HEK293T (cell line): ENCODE results near the gene CYP27B1.

Experiments used
- CTCF ChIA-PET: fragments of 350-600 bp; formaldehyde crosslinking; extraction: SDS; loops from one replicate; lab custom pipeline; 2021; ENCODE audit warnings: antibody characterized with exemption, inconsistent platforms; lab: Yijun Ruan, JAX
- POLR2A ChIA-PET: fragments of 350-600 bp; formaldehyde crosslinking; extraction: SDS; loops from one replicate; lab custom pipeline; 2020; ENCODE audit warnings: antibody characterized with exemption, inconsistent platforms; lab: Yijun Ruan, JAX
- DNase-seq: peaks from one replicate; pipeline ENCODE4 v3.0.0; 2012; ENCODE audit warnings: mixed read lengths; ENCODE audit errors: extremely low spot score
- ARNT ChIP-seq: fragments of 450-650 bp; IDR thresholded peaks from 2 replicates; pipeline ENCODE4 v1.6.1; 2017; ENCODE audit warnings: mild to moderate bottlenecking
- BHLHE40 ChIP-seq: fragments of 450-650 bp; IDR thresholded peaks from 2 replicates; pipeline ENCODE4 v1.6.1; 2016; ENCODE audit warnings: mild to moderate bottlenecking, moderate library complexity, borderline replicate concordance
- CTBP1 ChIP-seq: fragments of 450-650 bp; IDR thresholded peaks from 2 replicates; pipeline ENCODE4 v1.6.1; 2016; ENCODE audit warnings: borderline replicate concordance
- ELF4 ChIP-seq: fragments of 450-650 bp; IDR thresholded peaks from 2 replicates; pipeline ENCODE4 v1.6.1; 2017; ENCODE audit warnings: antibody characterized with exemption
- FOXA1 ChIP-seq: fragments of 450-650 bp; IDR thresholded peaks from 2 replicates; pipeline ENCODE4 v1.6.1; 2016; ENCODE audit warnings: mild to moderate bottlenecking
- FOXK2 ChIP-seq: fragments of 450-650 bp; IDR thresholded peaks from 2 replicates; pipeline ENCODE4 v1.6.1; 2016; ENCODE audit warnings: mild to moderate bottlenecking
- FOXM1 ChIP-seq: fragments of 450-650 bp; IDR thresholded peaks from 2 replicates; pipeline ENCODE4 v1.6.1; 2017; ENCODE audit warnings: mild to moderate bottlenecking, borderline replicate concordance
- HDGF ChIP-seq: fragments of 450-650 bp; IDR thresholded peaks from 2 replicates; pipeline ENCODE4 v1.6.1; 2017; ENCODE audit warnings: antibody characterized with exemption, borderline replicate concordance
- L3MBTL2 ChIP-seq: fragments of 450-650 bp; conservative IDR thresholded peaks from 2 replicates; pipeline ENCODE4 v1.6.1; 2016; ENCODE audit warnings: mild to moderate bottlenecking
- LEF1 ChIP-seq: fragments of 450-650 bp; IDR thresholded peaks from 2 replicates; pipeline ENCODE4 v1.6.1; 2017; ENCODE audit warnings: mild to moderate bottlenecking, borderline replicate concordance
- NFRKB ChIP-seq: fragments of 450-650 bp; IDR thresholded peaks from 2 replicates; pipeline ENCODE4 v1.6.1; 2016; ENCODE audit warnings: mild to moderate bottlenecking, moderate library complexity
- SP1 ChIP-seq: fragments of 450-650 bp; IDR thresholded peaks from 2 replicates; pipeline ENCODE4 v1.6.1; 2017
- SUZ12 ChIP-seq: fragments of 450-650 bp; IDR thresholded peaks from 2 replicates; pipeline ENCODE4 v1.6.1; 2016; ENCODE audit warnings: mild to moderate bottlenecking
- TARDBP ChIP-seq: fragments of 450-650 bp; IDR thresholded peaks from 2 replicates; pipeline ENCODE4 v1.6.1; 2016
- ZNF384 ChIP-seq: fragments of 450-650 bp; IDR thresholded peaks from 2 replicates; pipeline ENCODE4 v1.6.1; 2016
- TF ChIP-seq, protein P1 (sequence below): fragments of 450-650 bp; IDR thresholded peaks from 2 replicates; pipeline ENCODE4 v1.6.1; 2016

CYP27B1 gene

GRCh38 chr12:57766464-57767304, at the start of gene CYP27B1:
TSS of gene CYP27B1 (minus strand) at chr12:57767078. CDS start at chr12:57767041, 37 bp downstream.
- TF ChIP-seq BHLHE40: no peak
- TF ChIP-seq ELF4: no peak
- TF ChIP-seq TARDBP: no peak
- TF ChIP-seq FOXM1: no peak
- TF ChIP-seq ARNT: no peak
- TF ChIP-seq NFRKB: no peak
- DNase-seq: no peak
- CTCF ChIA-PET: interaction anchor here (2.4 to 2.7 kb wide), 2 partner anchors 7 to 10 kb away, joined by 8 to 17 read pairs; no protein-coding TSS in a partner anchor
- POLR2A ChIA-PET: interaction anchor here (0.6 to 2.7 kb wide), 6 partner anchors 8 to 593 kb away, joined by 4 to 8 read pairs (median 6); partner anchors contain the start of genes CDK4 and TSPAN31

- no peak for DNase-seq
- ChIA-PET CTCF (interaction anchor here (0.7 kb wide), 1 partner anchor 14 kb away, joined by 3 read pairs; no protein-coding TSS in a partner anchor), POLR2A (no interaction called here)
- TF ChIP-seq BHLHE40 (no peak), LEF1 (no peak), SUZ12 (no peak), ARNT (no peak), L3MBTL2 (no peak)
These were observed 49.4 kb upstream of the CYP27B1 start for GRCh38 chr12:57816001-57816854.

DNA sequence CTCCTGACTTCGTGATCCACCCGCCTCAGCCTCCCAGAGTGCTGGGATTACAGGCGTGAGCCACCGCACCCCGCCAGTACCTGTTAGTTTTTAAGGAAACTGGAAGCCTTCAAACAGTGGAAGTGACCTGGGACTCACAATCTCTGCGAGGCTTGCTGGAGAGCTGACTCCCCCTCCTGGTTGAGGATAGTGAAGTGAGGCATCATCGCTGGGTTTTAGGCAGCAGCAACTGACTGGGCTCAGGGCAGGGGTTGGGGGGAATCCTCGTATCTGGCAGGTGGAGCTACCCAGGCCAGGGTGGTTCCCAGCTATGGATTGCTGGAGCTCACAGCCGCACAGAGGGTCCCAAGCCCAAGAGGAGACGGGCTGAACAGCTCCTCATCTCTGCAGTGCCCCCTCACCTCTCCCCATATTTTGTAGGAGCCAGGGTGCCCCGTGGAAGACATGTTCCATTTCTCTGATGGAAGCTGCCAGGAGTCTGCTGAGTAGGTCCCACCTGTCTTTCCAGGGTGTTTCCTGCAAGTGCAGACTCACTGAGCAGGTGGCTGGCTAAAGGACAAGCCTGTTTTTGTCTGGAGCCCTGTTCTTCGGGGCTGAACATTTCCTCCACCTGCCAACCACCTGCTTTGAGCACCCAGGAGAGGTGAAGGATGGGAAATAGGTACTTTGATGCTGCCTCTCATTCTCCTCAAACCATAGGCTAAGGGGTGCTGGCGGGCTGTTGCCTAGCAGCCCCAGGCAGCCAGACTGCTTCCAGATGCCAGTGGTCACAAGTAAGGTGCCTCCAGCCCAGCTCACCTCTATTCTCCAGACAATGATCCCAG, 48.5 kb upstream of the CYP27B1 start:
- POLR2A ChIA-PET: no interaction called here
- TF ChIP-seq SP1: no peak
- TF ChIP-seq ELF4: no peak
- TF ChIP-seq FOXK2: no peak
- no peak for TF ChIP-seq LEF1
- no peak for TF ChIP-seq SUZ12
- TF ChIP-seq FOXA1: no peak
- no peak for TF ChIP-seq TARDBP
- no peak for TF ChIP-seq L3MBTL2
- TF ChIP-seq ZNF384: no peak
- no peak for TF ChIP-seq ARNT
- TF ChIP-seq CTBP1: no peak
- no peak for TF ChIP-seq HDGF
- no peak for TF ChIP-seq NFRKB
- no peak for TF ChIP-seq BHLHE40
- TF ChIP-seq, protein P1, sequence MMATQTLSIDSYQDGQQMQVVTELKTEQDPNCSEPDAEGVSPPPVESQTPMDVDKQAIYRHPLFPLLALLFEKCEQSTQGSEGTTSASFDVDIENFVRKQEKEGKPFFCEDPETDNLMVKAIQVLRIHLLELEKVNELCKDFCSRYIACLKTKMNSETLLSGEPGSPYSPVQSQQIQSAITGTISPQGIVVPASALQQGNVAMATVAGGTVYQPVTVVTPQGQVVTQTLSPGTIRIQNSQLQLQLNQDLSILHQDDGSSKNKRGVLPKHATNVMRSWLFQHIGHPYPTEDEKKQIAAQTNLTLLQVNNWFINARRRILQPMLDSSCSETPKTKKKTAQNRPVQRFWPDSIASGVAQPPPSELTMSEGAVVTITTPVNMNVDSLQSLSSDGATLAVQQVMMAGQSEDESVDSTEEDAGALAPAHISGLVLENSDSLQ: no peak
- TF ChIP-seq FOXM1: no peak
- no peak for DNase-seq
- CTCF ChIA-PET: interaction anchor here (0.7 kb wide), 1 partner anchor 43 kb away, joined by 3 read pairs; no protein-coding TSS in a partner anchor

DNA sequence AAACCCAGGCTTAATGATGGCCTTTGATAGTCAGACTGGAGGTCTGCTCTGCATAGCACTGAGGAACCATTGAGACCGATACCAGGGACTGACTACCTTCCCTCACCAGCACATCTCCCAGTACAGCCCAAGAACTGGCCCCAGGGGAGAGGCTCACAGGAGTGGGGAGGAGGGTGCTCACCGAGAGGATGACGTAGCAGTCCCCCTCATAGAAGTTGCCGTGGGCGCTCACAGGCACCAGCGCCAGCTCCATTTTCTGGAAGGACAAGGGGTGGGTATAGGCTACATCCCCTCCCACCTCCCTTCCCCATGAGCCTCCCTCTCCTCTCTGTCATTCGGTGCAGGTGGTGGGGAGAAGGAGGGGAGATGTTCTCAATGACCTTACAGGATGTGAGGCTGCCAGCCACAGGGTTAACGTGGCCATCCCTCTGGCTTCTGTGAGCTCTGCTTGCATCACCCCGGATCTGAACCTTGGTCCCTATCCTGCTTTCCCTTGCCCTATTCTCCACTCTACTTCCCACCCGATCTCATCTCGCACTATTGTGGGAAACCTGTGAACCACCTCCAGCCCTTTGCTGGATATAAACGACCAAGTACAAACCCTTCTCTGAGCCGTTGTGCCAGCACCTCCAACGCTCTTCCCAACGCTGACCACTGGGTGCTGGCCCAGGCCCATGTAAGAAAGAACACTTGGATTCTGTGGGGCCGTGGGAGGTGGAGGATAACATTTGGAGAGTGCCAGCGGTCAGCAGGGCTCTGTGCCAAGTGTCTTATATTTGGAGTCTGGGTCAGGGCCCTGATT, 47.3 kb upstream of the CYP27B1 start:
- ChIA-PET POLR2A (no interaction called here), CTCF (no interaction called here)
- DNase-seq: no peak
- TF ChIP-seq, protein P1: no peak
- TF ChIP-seq ELF4 (no peak), ARNT (no peak), SP1 (no peak), FOXK2 (no peak)

- CTCF ChIA-PET: interaction anchor here (1.5 kb wide), 1 partner anchor 11 kb away, joined by 4 read pairs; no protein-coding TSS in a partner anchor
- no peak for TF ChIP-seq CTBP1
- TF ChIP-seq FOXM1: no peak
- no peak for TF ChIP-seq BHLHE40
- TF ChIP-seq, protein P1: no peak
- no peak for TF ChIP-seq TARDBP
- no peak for TF ChIP-seq ARNT
- no peak for TF ChIP-seq SP1
- TF ChIP-seq SUZ12: no peak
- no peak for TF ChIP-seq LEF1
- DNase-seq: no peak
- POLR2A ChIA-PET: no interaction called here
These were observed 46.5 kb upstream of the CYP27B1 start for GRCh38 chr12:57813111-57813970.
